Measurements from ENCODE around the gene CYB5A.

DNA sequence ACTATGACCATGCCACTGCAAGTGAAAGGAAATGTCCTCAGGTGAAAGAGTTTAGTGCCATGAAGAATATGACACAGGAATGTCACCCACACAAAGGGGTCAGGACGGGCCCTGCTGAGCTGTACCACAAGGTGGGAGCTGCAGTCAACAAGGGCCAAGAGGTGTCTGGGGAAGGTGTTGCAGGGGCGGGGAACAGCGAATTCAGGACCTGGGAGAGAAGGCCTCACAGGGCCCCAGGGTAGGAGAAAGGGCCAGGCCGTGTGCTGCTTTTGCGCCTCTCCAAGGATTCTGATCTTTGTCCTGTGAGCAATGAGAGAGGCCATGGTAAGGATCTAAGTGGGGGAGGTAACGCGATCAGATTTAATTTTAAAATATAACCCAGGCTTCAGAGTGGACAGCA is 23.6 kb downstream of the CYB5A start:
- TF ChIP-seq, protein P1, sequence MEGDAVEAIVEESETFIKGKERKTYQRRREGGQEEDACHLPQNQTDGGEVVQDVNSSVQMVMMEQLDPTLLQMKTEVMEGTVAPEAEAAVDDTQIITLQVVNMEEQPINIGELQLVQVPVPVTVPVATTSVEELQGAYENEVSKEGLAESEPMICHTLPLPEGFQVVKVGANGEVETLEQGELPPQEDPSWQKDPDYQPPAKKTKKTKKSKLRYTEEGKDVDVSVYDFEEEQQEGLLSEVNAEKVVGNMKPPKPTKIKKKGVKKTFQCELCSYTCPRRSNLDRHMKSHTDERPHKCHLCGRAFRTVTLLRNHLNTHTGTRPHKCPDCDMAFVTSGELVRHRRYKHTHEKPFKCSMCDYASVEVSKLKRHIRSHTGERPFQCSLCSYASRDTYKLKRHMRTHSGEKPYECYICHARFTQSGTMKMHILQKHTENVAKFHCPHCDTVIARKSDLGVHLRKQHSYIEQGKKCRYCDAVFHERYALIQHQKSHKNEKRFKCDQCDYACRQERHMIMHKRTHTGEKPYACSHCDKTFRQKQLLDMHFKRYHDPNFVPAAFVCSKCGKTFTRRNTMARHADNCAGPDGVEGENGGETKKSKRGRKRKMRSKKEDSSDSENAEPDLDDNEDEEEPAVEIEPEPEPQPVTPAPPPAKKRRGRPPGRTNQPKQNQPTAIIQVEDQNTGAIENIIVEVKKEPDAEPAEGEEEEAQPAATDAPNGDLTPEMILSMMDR (IDR thresholded peaks at IDR 0.05), result no peak
- TF ChIP-seq ZFX (IDR thresholded peaks at IDR 0.05; ENCODE audit: borderline replicate concordance), result no peak

Data from 22Rv1 (cell line).